K562 (cell line): ENCODE results near the gene PDE4D. TPM values are rescaled to one million over a fixed set of nuclear protein-coding genes. Genes with fewer than 3 reads are reported as not detected.

Source experiments
- ATAC-seq: fragments of 200-7000 bp; cut with Tn5 transposase; 3 replicates; pipeline ENCODE4 v1.9.1; 2020; ENCODE audit warnings: moderate library complexity
- BruUV-seq: library from RNA; stranded (reverse); fragments of 400-500 nt; replicated peaks from 2 replicates; lab custom pipeline; 2021; lab: Mats Ljungman, UMichigan
- CTCF ChIA-PET: fragments of 300-600 bp; formaldehyde crosslinking; extraction: SDS; loops from one replicate; lab custom pipeline; 2021; ENCODE audit warnings: low intra/inter-chr PET ratio; lab: Yijun Ruan, JAX
- POLR2A ChIA-PET: fragments of 300-600, 350-650 bp; sonication (Branson Sonifier 250); formaldehyde crosslinking; extraction: SDS; loops from one replicate; lab custom pipeline; 2021; ENCODE audit warnings: antibody characterized with exemption, inconsistent platforms; lab: Yijun Ruan, JAX
- DNase-seq, 4 experiments: peaks; one replicate each; pipeline versions ENCODE4 v3.0.0 to v3.0.0-alpha.2; 2011 to 2018; ENCODE audit warnings: low spot score in 3 of 4, mixed read lengths in 3 of 4; ENCODE audit errors: extremely low read depth in 1 of 4
- FAIRE-seq: peaks from 2 replicates; lab custom pipeline; 2011; peaks lifted over from hg19 to GRCh38; lab: Jason Lieb, UNC
- H2AFZ ChIP-seq: 2 replicates; pipeline ENCODE4 v1.6.0; 2011; ENCODE audit warnings: low read depth, low read length, control low read depth, inconsistent platforms
- H3K27ac ChIP-seq: fragments of 200-600 bp; 3 replicates; pipeline ENCODE4 v1.8.0; 2011; ENCODE audit warnings: low read depth, mild to moderate bottlenecking, control low read depth, inconsistent platforms, low read length, moderate library complexity, mixed read lengths; ENCODE audit errors: extremely low read depth
- H3K27me3 ChIP-seq, 2 experiments: fragments of 300-600 bp in 1 of 2; 2 replicates in 1 of 2; 3 replicates in 1 of 2; pipeline versions ENCODE4 v1.6.0 to v1.8.0; 2011; ENCODE audit warnings: inconsistent platforms in 2 of 2, low read length in 2 of 2, mild to moderate bottlenecking in 1 of 2, mixed read lengths in 1 of 2, moderate library complexity in 1 of 2; ENCODE audit not compliant: control insufficient read depth in 2 of 2, insufficient read depth in 2 of 2
- H3K36me3 ChIP-seq: fragments of 300-600 bp; 3 replicates; pipeline ENCODE4 v1.8.0; 2011; ENCODE audit warnings: mild to moderate bottlenecking, low read length, inconsistent platforms; ENCODE audit not compliant: control insufficient read depth, insufficient read depth
- H3K4me1 ChIP-seq, 2 experiments: fragments of 200-600 bp in 1 of 2; replicated peaks in 1 of 2; 2 replicates in 1 of 2; 3 replicates in 1 of 2; pipeline versions ENCODE4 v1.5.1 to v1.8.0; 2011; ENCODE audit warnings: inconsistent platforms in 2 of 2, low read length in 2 of 2, mild to moderate bottlenecking in 1 of 2, mixed read lengths in 1 of 2, moderate library complexity in 1 of 2; ENCODE audit not compliant: control insufficient read depth in 2 of 2, insufficient read depth in 2 of 2
- H3K4me2 ChIP-seq: 2 replicates; pipeline ENCODE4 v1.6.1; 2011; ENCODE audit warnings: low read length, control low read depth, inconsistent platforms, mixed read lengths; ENCODE audit not compliant: insufficient read depth
- H3K4me3 ChIP-seq: fragments of 200-600 bp; sonication (generic), shearing (Covaris generic); 2 replicates; pipeline ENCODE4 v1.5.1; 2016; ENCODE audit warnings: control low read depth, inconsistent platforms
- H3K79me2 ChIP-seq: fragments of 200-600 bp; 3 replicates; pipeline ENCODE4 v1.8.0; 2011; ENCODE audit warnings: low read length, inconsistent platforms; ENCODE audit not compliant: control insufficient read depth, insufficient read depth
- H3K9ac ChIP-seq, 2 experiments: 2 replicates each; pipeline versions ENCODE4 v1.6.0 to v1.6.1; 2011; ENCODE audit warnings: low read depth in 2 of 2, low read length in 2 of 2, control low read depth in 1 of 2, inconsistent platforms in 1 of 2, mild to moderate bottlenecking in 1 of 2, mixed read lengths in 1 of 2; ENCODE audit not compliant: insufficient read depth in 1 of 2
- H3K9me1 ChIP-seq: one replicate; pipeline ENCODE4 v1.6.0; 2011; ENCODE audit warnings: inconsistent platforms, mild to moderate bottlenecking, low read length, moderate library complexity; ENCODE audit not compliant: control insufficient read depth, insufficient read depth
- H3K9me3 ChIP-seq: replicated peaks from 2 replicates; pipeline ENCODE4 v1.5.1; 2011; ENCODE audit warnings: low read depth, low read length, inconsistent platforms; ENCODE audit not compliant: control insufficient read depth, insufficient read depth
- H4K20me1 ChIP-seq: replicated peaks from 2 replicates; pipeline ENCODE4 v1.6.1; 2011; ENCODE audit warnings: low read length, inconsistent platforms, mixed read lengths; ENCODE audit not compliant: control insufficient read depth, insufficient read depth
- BCLAF1 ChIP-seq, 2 experiments: fragments of 450-650 bp in 1 of 2; IDR thresholded peaks; 2 replicates each; pipeline ENCODE4 v1.6.1; 2011 to 2017; ENCODE audit warnings: low read depth in 2 of 2, antibody characterized with exemption in 1 of 2, borderline replicate concordance in 1 of 2, low read length in 1 of 2, mild to moderate bottlenecking in 1 of 2, mixed read lengths in 1 of 2; ENCODE audit not compliant: control insufficient read depth in 1 of 2
- C11orf30 ChIP-seq: fragments of 450-650 bp; IDR thresholded peaks from 2 replicates; pipeline ENCODE4 v1.6.1; 2016; ENCODE audit warnings: low read depth, mild to moderate bottlenecking
- CTCF ChIP-seq, 3 experiments: IDR thresholded peaks in 2 of 3; conservative IDR thresholded peaks in 1 of 3; 2 replicates each; pipeline ENCODE4 v1.5.1; 2011 to 2012; ENCODE audit warnings: low read length in 3 of 3, mild to moderate bottlenecking in 3 of 3, control low read depth in 2 of 3, improper control_type of control experiment in 1 of 3, inconsistent platforms in 1 of 3, low read depth in 1 of 3, mixed read lengths in 1 of 3, moderate library complexity in 1 of 3; ENCODE audit not compliant: insufficient read depth in 2 of 3
- ELF1 ChIP-seq: fragments of 200-800 bp; sonication (Bioruptor generic); IDR thresholded peaks from 2 replicates; pipeline ENCODE4 v1.6.1; 2016; ENCODE audit warnings: missing genetic modification characterization, missing compliant biosample characterization
- HOXB6 ChIP-seq: fragments of 250-450 bp; sonication (Bioruptor Pico); IDR thresholded peaks from 2 replicates; pipeline ENCODE4 v1.5.1; 2022; ENCODE audit warnings: mild to moderate bottlenecking, borderline replicate concordance
- LARP7 ChIP-seq: fragments of 450-650 bp; IDR thresholded peaks from 2 replicates; pipeline ENCODE4 v1.6.1; 2016
- MCM5 ChIP-seq: fragments of 450-650 bp; IDR thresholded peaks from 2 replicates; pipeline ENCODE4 v1.6.1; 2016; ENCODE audit warnings: low read depth
- NCOA6 ChIP-seq: fragments of 450-650 bp; IDR thresholded peaks from 2 replicates; pipeline ENCODE4 v1.6.1; 2017; ENCODE audit warnings: mild to moderate bottlenecking
- POLR3G ChIP-seq: IDR thresholded peaks from 2 replicates; pipeline ENCODE4 v1.6.1; 2011; ENCODE audit not compliant: insufficient read length, insufficient replicate concordance; ENCODE audit errors: extremely low read depth
- SNIP1 ChIP-seq: fragments of 450-650 bp; IDR thresholded peaks from 2 replicates; pipeline ENCODE4 v1.7.1; 2017; ENCODE audit warnings: low read depth, mild to moderate bottlenecking
- TBP ChIP-seq: optimal IDR thresholded peaks from 2 replicates; pipeline ENCODE3; 2011; ENCODE audit warnings: low read depth, low read length, improper control_type of control experiment
- TGIF2 ChIP-seq: sonication (generic); formaldehyde crosslinking; IDR thresholded peaks from 2 replicates; pipeline ENCODE4 v1.8.1; 2022; ENCODE audit warnings: mild to moderate bottlenecking, missing genetic modification reagents, moderate library complexity
- THRAP3 ChIP-seq: fragments of 450-650 bp; IDR thresholded peaks from 2 replicates; pipeline ENCODE4 v1.6.1; 2016; ENCODE audit warnings: mild to moderate bottlenecking, inconsistent platforms, borderline replicate concordance
- ZKSCAN8 ChIP-seq: fragments of 200-800 bp; sonication (Bioruptor generic); IDR thresholded peaks from 2 replicates; pipeline ENCODE4 v1.6.1; 2016; ENCODE audit warnings: missing genetic modification characterization, missing compliant biosample characterization
- ZNF174 ChIP-seq: fragments of 250-450 bp; sonication (Bioruptor Pico); IDR thresholded peaks from 2 replicates; pipeline ENCODE4 v1.4.0; 2020; ENCODE audit warnings: mild to moderate bottlenecking
- ZNF24 ChIP-seq: fragments of 450-650 bp; IDR thresholded peaks from 2 replicates; pipeline ENCODE4 v1.6.1; 2016
- ZNF274 ChIP-seq: IDR thresholded peaks from 2 replicates; pipeline ENCODE4 v1.6.1; 2011; ENCODE audit warnings: low read depth, mild to moderate bottlenecking, low read length, moderate library complexity, borderline replicate concordance
- WGBS: fragments of 100-300 bp; shearing (Covaris generic); methylation state at CpG from one replicate; pipeline ENCODE4 v1.1.6; 2016; ENCODE audit warnings: low coverage, mixed read lengths; ENCODE audit not compliant: insufficient coverage; ENCODE audit errors: missing lambda C conversion rate; 5-methylcytosine and 5-hydroxymethylcytosine counted together
- in situ Hi-C: fragments of 300-500 bp; cut with MboI; formaldehyde crosslinking; loops from 4 replicates; pipeline ENCODE4 v1.15.0; 2018; ENCODE audit warnings: inconsistent platforms, mixed read lengths
- intact Hi-C: fragments of 100-400 bp; cut with micrococcal nuclease; formaldehyde crosslinking; loops from 2 replicates; pipeline ENCODE4 v1.14.2; 2022
- polyA plus RNA-seq, 8 experiments: library from polyadenylated mRNA; depleted of rRNA in 4 of 8; stranded (reverse) in 5 of 8; unstranded in 3 of 8; fragments of >200 nt; fragmentation: Nextera tagmentation in 2 of 8; fragmentation: Illumina TruSeq in 1 of 8; extraction: Ambion mirVana in 2 of 8; extraction: Trizol in 1 of 8; gene quantifications; 2 replicates each; pipeline versions ENCODE4 v1.2.1 to v1.2.3, GENCODE V29; 2011 to 2014; ENCODE audit warnings: inconsistent platforms in 1 of 8, missing spikeins in 1 of 8
- total RNA-seq, 7 experiments: library from RNA; depleted of rRNA in 6 of 7; stranded (reverse); fragments of >200 nt in 6 of 7; fragmentation: Illumina TruSeq in 2 of 7; extraction: Trizol in 2 of 7; gene quantifications; 2 replicates each; pipeline versions ENCODE4 v1.2.1 to v1.2.3, GENCODE V29; 2011 to 2021; ENCODE audit warnings: low replicate concordance in 1 of 7
- TF ChIP-seq, protein P1 (sequence below): IDR thresholded peaks from 2 replicates; pipeline ENCODE4 v1.6.1; 2011; ENCODE audit not compliant: insufficient read length; ENCODE audit errors: extremely low read depth

The PDE4D gene
- total and polyA plus RNA-seq, 9 of the 15 experiments (the other 6 are each of a cell fraction or from before 2014, with no cell fraction given) = 0.04 to 0.46 (median 0.13) TPM

GRCh38 chr5:59184769-59185168 lies 708.8 kb downstream of the PDE4D start (continued):
- no peak for TF ChIP-seq CTCF (IDR thresholded peaks at IDR 0.05 in 2 of 3, conservative IDR thresholded peaks at IDR 0.05 in 1 of 3; ENCODE audit: insufficient read depth in 2 of 3, low read depth in 1 of 3, low read length in 3 of 3)
- TF ChIP-seq ZNF174 (CRISPR knock-in tag) = no peak
- TF ChIP-seq ZNF24 = no peak
- TF ChIP-seq HOXB6 (CRISPR knock-in tag) = no peak
- no peak for TF ChIP-seq NCOA6
- TF ChIP-seq, protein P1, sequence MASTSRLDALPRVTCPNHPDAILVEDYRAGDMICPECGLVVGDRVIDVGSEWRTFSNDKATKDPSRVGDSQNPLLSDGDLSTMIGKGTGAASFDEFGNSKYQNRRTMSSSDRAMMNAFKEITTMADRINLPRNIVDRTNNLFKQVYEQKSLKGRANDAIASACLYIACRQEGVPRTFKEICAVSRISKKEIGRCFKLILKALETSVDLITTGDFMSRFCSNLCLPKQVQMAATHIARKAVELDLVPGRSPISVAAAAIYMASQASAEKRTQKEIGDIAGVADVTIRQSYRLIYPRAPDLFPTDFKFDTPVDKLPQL = no peak
- TF ChIP-seq C11orf30 = no peak
- TF ChIP-seq THRAP3 = no peak
- TF ChIP-seq ELF1 (tag) = no peak
- no peak for TF ChIP-seq LARP7
- TF ChIP-seq TBP = no peak

- Histone ChIP-seq H3K4me2 (no peak overlapping the region), H3K9ac (no peak overlapping the region), H3K4me1 (no peaks in the 10 kb centered on the region), H3K4me3 (no peak overlapping the region), H2AFZ (no peak overlapping the region), H3K36me3 (no peaks in the 10 kb centered on the region), H3K9me1 (no peaks in the 10 kb centered on the region), H3K79me2 (no peaks in the 10 kb centered on the region), H3K9me3 (no peaks in the 10 kb centered on the region), H3K27ac (no peak overlapping the region), H3K27me3 (no peaks in the 10 kb centered on the region), H4K20me1 (no peaks in the 10 kb centered on the region)
- in situ Hi-C loops (loop anchor here (10.0 kb wide), 2 partner anchors 492 to 622 kb away; no protein-coding TSS in a partner anchor), intact Hi-C loops (no loop called here)
- CTCF ChIA-PET = no interaction called here
- no TSS peak for BruUV-seq
- no peak for DNase-seq
- FAIRE-seq = no peak
- ATAC-seq = no peak
- POLR2A ChIA-PET = no interaction called here
- 0% methylated on average over 3 of the region's 3 CpGs for WGBS
- no peak for TF ChIP-seq SNIP1
- TF ChIP-seq ZNF274 = no peak
- no peak for TF ChIP-seq ZKSCAN8 (CRISPR knock-in tag)
- TF ChIP-seq TGIF2 = no peak
- TF ChIP-seq BCLAF1 (IDR thresholded peaks at IDR 0.05; ENCODE audit: borderline replicate concordance in 1 of 2, control insufficient read depth in 1 of 2, low read depth in 2 of 2, low read length in 1 of 2) = no peak
- no peak for TF ChIP-seq MCM5
- no peak for TF ChIP-seq ZNF174 (CRISPR knock-in tag)
- no peak for TF ChIP-seq POLR3G
Observed at GRCh38 chr5:59182760-59183159, 710.8 kb downstream of the PDE4D start.
